ENCODE results near the gene TAS2R16.
"Not testable (repeated sequence)": the region's sequence is repeated elsewhere in the genome, so short reads cannot be mapped to it uniquely, and the experiment has no call there.

Gene TAS2R16

GRCh38 chr7:122974229-122974628, 21.3 kb downstream of the TAS2R16 start:
- no peak for DNase-seq

- DNase-seq, result no peak
Observed at GRCh38 chr7:122972056-122972455, 23.4 kb downstream of the TAS2R16 start.

GRCh38 chr7:122970740-122971725, 24.5 kb downstream of the TAS2R16 start:
- DNase-seq, result no peak

GRCh38 chr7:122968389-122968788, 27.1 kb downstream of the TAS2R16 start:
- DNase-seq, result no peak

- DNase-seq, result no peak
Observed at GRCh38 chr7:122965306-122965705, 30.2 kb downstream of the TAS2R16 start.

GRCh38 chr7:122953678-122954077, 41.8 kb downstream of the TAS2R16 start:
- not testable (repeated sequence) for DNase-seq

GRCh38 chr7:122951006-122951405, 44.5 kb downstream of the TAS2R16 start:
- DNase-seq, result no peak

- no peak for DNase-seq
Observed at GRCh38 chr7:122949186-122949585, 46.3 kb downstream of the TAS2R16 start.

All from anterior cingulate cortex (tissue), 58 donors.